A673 (cell line): ENCODE data around the gene EIF4E3. TPM values are rescaled to one million over a fixed set of nuclear protein-coding genes. Genes with fewer than 3 reads are reported as not detected.

ENCODE experiments used
- BruUV-seq: library from RNA; stranded (reverse); fragments of 400-500 nt; replicated peaks from 2 replicates; lab custom pipeline; 2021; lab: Mats Ljungman, UMichigan
- CTCF ChIA-PET: fragments of 300-600 bp; sonication (Branson Sonifier 250); formaldehyde crosslinking; loops from one replicate; lab custom pipeline; 2022; ENCODE audit warnings: antibody characterized with exemption; lab: Charles Lee
- POLR2A ChIA-PET: fragments of 300-600 bp; sonication (Branson Sonifier 250); formaldehyde crosslinking; loops from one replicate; lab custom pipeline; 2022; ENCODE audit warnings: antibody characterized with exemption; ENCODE audit not compliant: low non-redundant PET; lab: Charles Lee
- DNase-seq: peaks from one replicate; pipeline ENCODE4 v3.0.0-alpha.2; 2015; ENCODE audit warnings: low spot score
- H3K27ac ChIP-seq: fragments of 200-600 bp; sonication (generic); 2 replicates; pipeline ENCODE4 v1.5.1; 2016; ENCODE audit warnings: mixed run types, low read depth, mild to moderate bottlenecking, mixed read lengths, antibody characterized with exemption, low read length; ENCODE audit not compliant: poor library complexity, severe bottlenecking
- H3K27me3 ChIP-seq: fragments of 200-600 bp; sonication (generic); replicated peaks from 2 replicates; pipeline ENCODE4 v1.6.1; 2017; ENCODE audit warnings: mixed run types, low read depth, mild to moderate bottlenecking, mixed read lengths, antibody characterized with exemption, low read length; ENCODE audit not compliant: insufficient read depth, poor library complexity
- H3K36me3 ChIP-seq: fragments of 200-600 bp; sonication (generic); 2 replicates; pipeline ENCODE4 v1.6.1; 2016; ENCODE audit warnings: mixed run types, mild to moderate bottlenecking, mixed read lengths, antibody characterized with exemption, low read length; ENCODE audit not compliant: insufficient read depth, poor library complexity, severe bottlenecking
- H3K4me1 ChIP-seq: fragments of 200-600 bp; sonication (generic); 2 replicates; pipeline ENCODE4 v1.6.1; 2017; ENCODE audit warnings: mixed run types, mild to moderate bottlenecking, mixed read lengths, antibody characterized with exemption, low read length; ENCODE audit not compliant: insufficient read depth, poor library complexity, severe bottlenecking
- H3K4me3 ChIP-seq: fragments of 200-600 bp; sonication (generic); 2 replicates; pipeline ENCODE4 v1.5.1; 2016; ENCODE audit warnings: low read depth, mixed run types, mild to moderate bottlenecking, mixed read lengths, low read length; ENCODE audit not compliant: poor library complexity, severe bottlenecking
- H3K9me3 ChIP-seq: fragments of 200-600 bp; sonication (generic); 2 replicates; pipeline ENCODE4 v1.6.1; 2016; ENCODE audit warnings: mixed run types, low read depth, mild to moderate bottlenecking, mixed read lengths, antibody characterized with exemption, low read length; ENCODE audit not compliant: poor library complexity, severe bottlenecking
- CTCF ChIP-seq: fragments of 300-800, 200-600 bp; sonication (generic); conservative IDR thresholded peaks from 2 replicates; pipeline ENCODE4 v1.5.1; 2017; ENCODE audit warnings: low read depth, mild to moderate bottlenecking, antibody characterized with exemption, low read length, moderate library complexity, mixed read lengths
- EZH2 ChIP-seq: fragments of 200-600 bp; sonication (generic); IDR thresholded peaks from 2 replicates; pipeline ENCODE4 v1.6.1; 2017; ENCODE audit warnings: borderline replicate concordance, low read depth, mild to moderate bottlenecking, mixed read lengths, antibody characterized with exemption, low read length; ENCODE audit not compliant: poor library complexity, severe bottlenecking
- intact Hi-C: fragments of 100-400 bp; cut with micrococcal nuclease; formaldehyde crosslinking; loops from one replicate; pipeline ENCODE4 v1.10.0; 2022; ENCODE audit not compliant: unreplicated experiment
- total RNA-seq: library from RNA; stranded (reverse); gene quantifications from 2 replicates; pipeline ENCODE4 v1.2.3, GENCODE V29; 2021

Gene EIF4E3
- total RNA-seq, 1 experiment from 2014 or later: 3.1 TPM

- H3K4me3 ChIP-seq: no peak overlapping the region
- H3K36me3 ChIP-seq: no peaks in the 10 kb centered on the region
- H3K4me1 ChIP-seq: peaks cover 5% of the 10 kb centered on the region
- no peaks in the 10 kb centered on the region for H3K9me3 ChIP-seq
- peak; percentile 71 for DNase-seq
- POLR2A ChIA-PET: no interaction called here
- CTCF ChIA-PET: interaction anchor here (0.5 to 1.1 kb wide), 5 partner anchors 424 to 1121 kb away, joined by 3 to 7 read pairs (median 3); no protein-coding TSS in a partner anchor
- H3K27me3 ChIP-seq: no peaks in the 10 kb centered on the region
- BruUV-seq: no TSS peak
- no peak for TF ChIP-seq EZH2
- TF ChIP-seq CTCF: peak; percentile 56; the same call in 1 of the 2 replicates
- H3K27ac ChIP-seq: no peak overlapping the region
- intact Hi-C loops: loop anchor here (2.0 to 10.0 kb wide), 2 partner anchors 1108 to 1588 kb away; no protein-coding TSS in a partner anchor
Observed at GRCh38 chr3:71652781-71653413, 72.3 kb downstream of the EIF4E3 start.

GRCh38 chr3:71651625-71652024 is 73.6 kb downstream of the EIF4E3 start:
- H3K36me3 ChIP-seq: no peaks in the 10 kb centered on the region
- CTCF ChIA-PET: no interaction called here
- H3K27me3 ChIP-seq: no peaks in the 10 kb centered on the region
- TF ChIP-seq CTCF: no peak
- TF ChIP-seq EZH2: no peak
- BruUV-seq: no TSS peak
- no peak overlapping the region for H3K27ac ChIP-seq
- POLR2A ChIA-PET: no interaction called here
- no peaks in the 10 kb centered on the region for H3K9me3 ChIP-seq
- intact Hi-C loops: loop anchor here (2.0 to 10.0 kb wide), 2 partner anchors 1107 to 1587 kb away; no protein-coding TSS in a partner anchor
- DNase-seq: no peak
- peaks cover 5% of the 10 kb centered on the region for H3K4me1 ChIP-seq
- no peak overlapping the region for H3K4me3 ChIP-seq

- DNase-seq: no peak
- Histone ChIP-seq H3K36me3 (no peaks in the 10 kb centered on the region), H3K4me1 (peaks cover 5% of the 10 kb centered on the region), H3K27me3 (no peaks in the 10 kb centered on the region), H3K4me3 (no peak overlapping the region), H3K27ac (no peak overlapping the region), H3K9me3 (no peaks in the 10 kb centered on the region)
- ChIA-PET POLR2A (no interaction called here), CTCF (no interaction called here)
- no TSS peak for BruUV-seq
- TF ChIP-seq CTCF (no peak), EZH2 (no peak)
- intact Hi-C loops: loop anchor here (10.0 kb wide), 1 partner anchor 1106 kb away; no protein-coding TSS in a partner anchor
Observed at GRCh38 chr3:71650372-71650771, 74.8 kb downstream of the EIF4E3 start.
